GM23338 (cell line): ENCODE results near the gene KCNK4. TPM values are rescaled to one million over a fixed set of nuclear protein-coding genes. Genes with fewer than 3 reads are reported as not detected.

ENCODE experiments used
- ATAC-seq: fragments of 200-7000 bp; cut with Tn5 transposase; 3 replicates; pipeline ENCODE4 v1.9.1; 2020
- DNase-seq: peaks from one replicate; pipeline ENCODE4 v3.0.0-alpha.2; 2015; ENCODE audit warnings: low spot score
- H2AFZ ChIP-seq: fragments of 200-600 bp; sonication (generic); 2 replicates; pipeline ENCODE4 v1.8.0; 2016; ENCODE audit warnings: antibody characterized with exemption, mild to moderate bottlenecking, moderate library complexity
- H3F3A ChIP-seq: fragments of 200-600 bp; sonication (generic); replicated peaks from 2 replicates; pipeline ENCODE4 v1.8.0; 2017; ENCODE audit warnings: antibody characterized with exemption, mixed run types, low read depth
- H3K27ac ChIP-seq: fragments of 200-600 bp; sonication (generic); 2 replicates; pipeline ENCODE4 v1.6.1; 2016; ENCODE audit warnings: low read depth
- H3K27me3 ChIP-seq: fragments of 200-600 bp; sonication (generic); 2 replicates; pipeline ENCODE4 v1.8.0; 2016; ENCODE audit warnings: mild to moderate bottlenecking, mixed run types, moderate library complexity; ENCODE audit not compliant: insufficient read depth
- H3K36me3 ChIP-seq: fragments of 200-600 bp; sonication (generic); 2 replicates; pipeline ENCODE4 v1.8.0; 2016; ENCODE audit warnings: mild to moderate bottlenecking; ENCODE audit not compliant: insufficient read depth
- H3K4me1 ChIP-seq: fragments of 200-600 bp; sonication (generic); 2 replicates; pipeline ENCODE4 v1.8.0; 2016; ENCODE audit warnings: mild to moderate bottlenecking, moderate library complexity; ENCODE audit not compliant: insufficient read depth
- H3K4me2 ChIP-seq: fragments of 200-600 bp; sonication (generic); 2 replicates; pipeline ENCODE4 v1.7.1; 2017; ENCODE audit warnings: mixed run types
- H3K4me3 ChIP-seq: fragments of 200-600 bp; sonication (generic); 2 replicates; pipeline ENCODE4 v1.6.1; 2016; ENCODE audit warnings: mixed run types
- H3K79me2 ChIP-seq: fragments of 200-600 bp; sonication (generic); replicated peaks from 2 replicates; pipeline ENCODE4 v1.8.0; 2017; ENCODE audit warnings: mild to moderate bottlenecking; ENCODE audit not compliant: insufficient read depth
- H3K9me2 ChIP-seq: fragments of 200-600 bp; sonication (generic); 2 replicates; pipeline ENCODE4 v1.8.0; 2017; ENCODE audit not compliant: insufficient read depth
- H4K20me1 ChIP-seq: fragments of 200-600 bp; sonication (generic); replicated peaks from 2 replicates; pipeline ENCODE4 v1.8.0; 2017; ENCODE audit warnings: mild to moderate bottlenecking; ENCODE audit not compliant: insufficient read depth
- H3K27ac Mint-ChIP-seq: 2 replicates; pipeline ENCODE4 v1.8.0; 2020; ENCODE audit warnings: inconsistent platforms, mild to moderate bottlenecking, moderate library complexity, mixed read lengths
- H3K27me3 Mint-ChIP-seq: 3 replicates; pipeline ENCODE4 v1.8.0; 2022; ENCODE audit warnings: low read depth, mild to moderate bottlenecking, moderate library complexity, mixed read lengths, inconsistent platforms; ENCODE audit not compliant: insufficient read depth, poor library complexity
- H3K36me3 Mint-ChIP-seq: 3 replicates; pipeline ENCODE4 v1.8.0; 2021; ENCODE audit warnings: low read depth, mild to moderate bottlenecking, inconsistent platforms, moderate library complexity, mixed read lengths
- H3K4me1 Mint-ChIP-seq: 3 replicates; pipeline ENCODE4 v1.8.0; 2020; ENCODE audit warnings: mild to moderate bottlenecking, inconsistent platforms, mixed read lengths
- H3K4me3 Mint-ChIP-seq: 3 replicates; pipeline ENCODE4 v1.8.0; 2021; ENCODE audit warnings: moderate library complexity, mild to moderate bottlenecking, inconsistent platforms, mixed read lengths
- H3K9me3 Mint-ChIP-seq: 3 replicates; pipeline ENCODE4 v1.8.0; 2020; ENCODE audit warnings: moderate library complexity, mild to moderate bottlenecking, inconsistent platforms, mixed read lengths
- CREB1 ChIP-seq: fragments of 250-450 bp; sonication (Bioruptor Pico); IDR thresholded peaks from 2 replicates; pipeline ENCODE4 v1.5.0; 2020; ENCODE audit warnings: low read depth, mild to moderate bottlenecking, moderate library complexity
- EZH2 ChIP-seq: fragments of 200-600 bp; sonication (generic); IDR thresholded peaks from one replicate; pipeline ENCODE4 v1.8.0; 2017; ENCODE audit warnings: antibody characterized with exemption, mild to moderate bottlenecking, low read depth; ENCODE audit not compliant: unreplicated experiment
- EZH2phosphoT487 ChIP-seq: fragments of 200-600 bp; sonication (generic); IDR thresholded peaks from one replicate; pipeline ENCODE4 v1.8.1; 2018; ENCODE audit warnings: antibody characterized with exemption; ENCODE audit not compliant: unreplicated experiment
- JUNB ChIP-seq: IDR thresholded peaks from one replicate; pipeline ENCODE4 v1.6.1; 2016; ENCODE audit warnings: antibody characterized with exemption; ENCODE audit not compliant: unreplicated experiment
- NANOG ChIP-seq: IDR thresholded peaks from 2 replicates; pipeline ENCODE4 v1.6.1; 2016; ENCODE audit warnings: antibody characterized with exemption, borderline replicate concordance
- POLR2AphosphoS5 ChIP-seq: IDR thresholded peaks from 2 replicates; pipeline ENCODE4 v1.6.1; 2016; ENCODE audit warnings: antibody characterized with exemption, low read depth
- STAT1 ChIP-seq: IDR thresholded peaks from one replicate; pipeline ENCODE4 v1.6.1; 2016; ENCODE audit warnings: antibody characterized with exemption; ENCODE audit not compliant: unreplicated experiment
- ZNF114 ChIP-seq: fragments of 250-450 bp; sonication (Bioruptor Pico); IDR thresholded peaks from 2 replicates; pipeline ENCODE4 v1.5.0; 2020; ENCODE audit warnings: mild to moderate bottlenecking, moderate library complexity
- ZNF331 ChIP-seq: fragments of 250-450 bp; sonication (Bioruptor Pico); IDR thresholded peaks from 2 replicates; pipeline ENCODE4 v1.5.0; 2020; ENCODE audit warnings: low read depth, mild to moderate bottlenecking, moderate library complexity
- polyA plus RNA-seq: library from polyadenylated mRNA; unstranded; fragments of >200 nt; fragmentation: Nextera tagmentation; extraction: Ambion mirVana; gene quantifications from 2 replicates; pipeline ENCODE4 v1.2.1, GENCODE V29; 2016
- total RNA-seq: library from RNA; depleted of rRNA; stranded (reverse); fragments of >200 nt; shearing (Covaris generic); gene quantifications from 2 replicates; pipeline ENCODE4 v1.2.3, GENCODE V29; 2014
- TF ChIP-seq, protein P1 (sequence below): IDR thresholded peaks from 2 replicates; pipeline ENCODE4 v1.6.1; 2016; ENCODE audit warnings: antibody characterized with exemption
- TF ChIP-seq, protein P2 (sequence below): fragments of 250-450 bp; sonication (Bioruptor Pico); IDR thresholded peaks from 2 replicates; pipeline ENCODE4 v1.5.0; 2020; ENCODE audit warnings: mild to moderate bottlenecking, moderate library complexity
- TF ChIP-seq, protein P3 (sequence below), 2 experiments: fragments of 200-600 bp in 1 of 2; sonication (generic) in 1 of 2; conservative IDR thresholded peaks; 2 replicates each; pipeline versions ENCODE4 v1.5.1 to v1.6.1; 2016 to 2017; ENCODE audit warnings: antibody characterized with exemption in 2 of 2, low read depth in 2 of 2, mild to moderate bottlenecking in 2 of 2, moderate library complexity in 1 of 2
- TF ChIP-seq, protein P4 (sequence below): IDR thresholded peaks from one replicate; pipeline ENCODE4 v1.6.1; 2018; ENCODE audit warnings: antibody characterized with exemption; ENCODE audit not compliant: unreplicated experiment

The KCNK4 gene
- total and polyA plus RNA-seq, 2 experiments from 2014 or later = 1.0 TPM; not detected in 1

DNA sequence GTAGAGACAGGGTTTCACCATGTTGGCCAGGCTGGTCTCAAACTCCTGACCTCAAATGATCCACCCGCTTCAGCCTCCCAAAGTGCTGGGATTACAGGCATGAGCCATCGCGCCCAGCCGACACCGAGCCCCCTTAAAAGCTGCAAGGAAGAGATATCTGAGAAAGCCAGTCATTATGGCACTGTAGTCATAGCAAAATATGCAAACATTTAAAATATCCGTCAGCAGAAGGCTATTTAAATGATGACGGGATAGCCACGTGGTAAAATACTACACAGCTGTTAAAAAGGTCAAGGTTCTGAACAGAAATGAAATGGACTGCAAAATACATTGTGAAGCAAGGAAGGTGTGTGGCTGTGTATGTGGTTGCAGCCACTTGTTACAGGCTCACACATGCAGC lies 42.5 kb downstream of the KCNK4 start:
- Histone ChIP-seq H3K4me1 (peaks cover 3% of the 10 kb centered on the region; the same call in 1 of the 2 replicates), H3K9me2 (no peaks in the 10 kb centered on the region)

More for the DNA sequence above, 42.5 kb downstream of the KCNK4 start:
- no peak overlapping the region for H3K4me2 ChIP-seq
- 0 out of 2 replicates have a peak, but pooled peaks cover 4% of the 10 kb centered on the region for H3F3A ChIP-seq
- no peaks in the 10 kb centered on the region for H3K36me3 ChIP-seq
- H3K27ac ChIP-seq = no peak overlapping the region
- peaks cover 9% of the 10 kb centered on the region for H3K4me1 Mint-ChIP-seq
- peaks cover 13% of the 10 kb centered on the region for H3K27me3 Mint-ChIP-seq
- no peak overlapping the region for H3K4me3 Mint-ChIP-seq
- no peak overlapping the region for H2AFZ ChIP-seq
- no peaks in the 10 kb centered on the region for H3K9me3 Mint-ChIP-seq
- H3K27ac Mint-ChIP-seq = no peak overlapping the region
- ATAC-seq (no peak), DNase-seq (no peak)
- H3K79me2 ChIP-seq = no peaks in the 10 kb centered on the region
- H3K27me3 ChIP-seq = no peaks in the 10 kb centered on the region
- no peak overlapping the region for H3K4me3 ChIP-seq
- no peaks in the 10 kb centered on the region for H3K36me3 Mint-ChIP-seq
- no peak for TF ChIP-seq POLR2AphosphoS5
- TF ChIP-seq, protein P1, sequence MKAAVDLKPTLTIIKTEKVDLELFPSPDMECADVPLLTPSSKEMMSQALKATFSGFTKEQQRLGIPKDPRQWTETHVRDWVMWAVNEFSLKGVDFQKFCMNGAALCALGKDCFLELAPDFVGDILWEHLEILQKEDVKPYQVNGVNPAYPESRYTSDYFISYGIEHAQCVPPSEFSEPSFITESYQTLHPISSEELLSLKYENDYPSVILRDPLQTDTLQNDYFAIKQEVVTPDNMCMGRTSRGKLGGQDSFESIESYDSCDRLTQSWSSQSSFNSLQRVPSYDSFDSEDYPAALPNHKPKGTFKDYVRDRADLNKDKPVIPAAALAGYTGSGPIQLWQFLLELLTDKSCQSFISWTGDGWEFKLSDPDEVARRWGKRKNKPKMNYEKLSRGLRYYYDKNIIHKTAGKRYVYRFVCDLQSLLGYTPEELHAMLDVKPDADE = no peak
- no peak for TF ChIP-seq ZNF114 (CRISPR knock-in tag)
- TF ChIP-seq, protein P2, sequence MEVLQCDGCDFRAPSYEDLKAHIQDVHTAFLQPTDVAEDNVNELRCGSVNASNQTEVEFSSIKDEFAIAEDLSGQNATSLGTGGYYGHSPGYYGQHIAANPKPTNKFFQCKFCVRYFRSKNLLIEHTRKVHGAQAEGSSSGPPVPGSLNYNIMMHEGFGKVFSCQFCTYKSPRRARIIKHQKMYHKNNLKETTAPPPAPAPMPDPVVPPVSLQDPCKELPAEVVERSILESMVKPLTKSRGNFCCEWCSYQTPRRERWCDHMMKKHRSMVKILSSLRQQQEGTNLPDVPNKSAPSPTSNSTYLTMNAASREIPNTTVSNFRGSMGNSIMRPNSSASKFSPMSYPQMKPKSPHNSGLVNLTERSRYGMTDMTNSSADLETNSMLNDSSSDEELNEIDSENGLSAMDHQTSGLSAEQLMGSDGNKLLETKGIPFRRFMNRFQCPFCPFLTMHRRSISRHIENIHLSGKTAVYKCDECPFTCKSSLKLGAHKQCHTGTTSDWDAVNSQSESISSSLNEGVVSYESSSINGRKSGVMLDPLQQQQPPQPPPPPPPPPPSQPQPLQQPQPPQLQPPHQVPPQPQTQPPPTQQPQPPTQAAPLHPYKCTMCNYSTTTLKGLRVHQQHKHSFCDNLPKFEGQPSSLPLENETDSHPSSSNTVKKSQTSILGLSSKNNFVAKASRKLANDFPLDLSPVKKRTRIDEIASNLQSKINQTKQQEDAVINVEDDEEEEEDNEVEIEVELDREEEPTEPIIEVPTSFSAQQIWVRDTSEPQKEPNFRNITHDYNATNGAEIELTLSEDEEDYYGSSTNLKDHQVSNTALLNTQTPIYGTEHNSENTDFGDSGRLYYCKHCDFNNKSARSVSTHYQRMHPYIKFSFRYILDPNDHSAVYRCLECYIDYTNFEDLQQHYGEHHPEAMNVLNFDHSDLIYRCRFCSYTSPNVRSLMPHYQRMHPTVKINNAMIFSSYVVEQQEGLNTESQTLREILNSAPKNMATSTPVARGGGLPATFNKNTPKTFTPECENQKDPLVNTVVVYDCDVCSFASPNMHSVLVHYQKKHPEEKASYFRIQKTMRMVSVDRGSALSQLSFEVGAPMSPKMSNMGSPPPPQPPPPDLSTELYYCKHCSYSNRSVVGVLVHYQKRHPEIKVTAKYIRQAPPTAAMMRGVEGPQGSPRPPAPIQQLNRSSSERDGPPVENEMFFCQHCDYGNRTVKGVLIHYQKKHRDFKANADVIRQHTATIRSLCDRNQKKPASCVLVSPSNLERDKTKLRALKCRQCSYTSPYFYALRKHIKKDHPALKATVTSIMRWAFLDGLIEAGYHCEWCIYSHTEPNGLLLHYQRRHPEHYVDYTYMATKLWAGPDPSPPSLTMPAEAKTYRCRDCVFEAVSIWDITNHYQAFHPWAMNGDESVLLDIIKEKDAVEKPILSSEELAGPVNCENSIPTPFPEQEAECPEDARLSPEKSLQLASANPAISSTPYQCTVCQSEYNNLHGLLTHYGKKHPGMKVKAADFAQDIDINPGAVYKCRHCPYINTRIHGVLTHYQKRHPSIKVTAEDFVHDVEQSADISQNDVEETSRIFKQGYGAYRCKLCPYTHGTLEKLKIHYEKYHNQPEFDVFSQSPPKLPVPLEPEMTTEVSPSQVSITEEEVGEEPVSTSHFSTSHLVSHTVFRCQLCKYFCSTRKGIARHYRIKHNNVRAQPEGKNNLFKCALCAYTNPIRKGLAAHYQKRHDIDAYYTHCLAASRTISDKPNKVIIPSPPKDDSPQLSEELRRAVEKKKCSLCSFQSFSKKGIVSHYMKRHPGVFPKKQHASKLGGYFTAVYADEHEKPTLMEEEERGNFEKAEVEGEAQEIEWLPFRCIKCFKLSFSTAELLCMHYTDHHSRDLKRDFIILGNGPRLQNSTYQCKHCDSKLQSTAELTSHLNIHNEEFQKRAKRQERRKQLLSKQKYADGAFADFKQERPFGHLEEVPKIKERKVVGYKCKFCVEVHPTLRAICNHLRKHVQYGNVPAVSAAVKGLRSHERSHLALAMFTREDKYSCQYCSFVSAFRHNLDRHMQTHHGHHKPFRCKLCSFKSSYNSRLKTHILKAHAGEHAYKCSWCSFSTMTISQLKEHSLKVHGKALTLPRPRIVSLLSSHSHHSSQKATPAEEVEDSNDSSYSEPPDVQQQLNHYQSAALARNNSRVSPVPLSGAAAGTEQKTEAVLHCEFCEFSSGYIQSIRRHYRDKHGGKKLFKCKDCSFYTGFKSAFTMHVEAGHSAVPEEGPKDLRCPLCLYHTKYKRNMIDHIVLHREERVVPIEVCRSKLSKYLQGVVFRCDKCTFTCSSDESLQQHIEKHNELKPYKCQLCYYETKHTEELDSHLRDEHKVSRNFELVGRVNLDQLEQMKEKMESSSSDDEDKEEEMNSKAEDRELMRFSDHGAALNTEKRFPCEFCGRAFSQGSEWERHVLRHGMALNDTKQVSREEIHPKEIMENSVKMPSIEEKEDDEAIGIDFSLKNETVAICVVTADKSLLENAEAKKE (CRISPR knock-in tag) = no peak
- TF ChIP-seq, protein P3, sequence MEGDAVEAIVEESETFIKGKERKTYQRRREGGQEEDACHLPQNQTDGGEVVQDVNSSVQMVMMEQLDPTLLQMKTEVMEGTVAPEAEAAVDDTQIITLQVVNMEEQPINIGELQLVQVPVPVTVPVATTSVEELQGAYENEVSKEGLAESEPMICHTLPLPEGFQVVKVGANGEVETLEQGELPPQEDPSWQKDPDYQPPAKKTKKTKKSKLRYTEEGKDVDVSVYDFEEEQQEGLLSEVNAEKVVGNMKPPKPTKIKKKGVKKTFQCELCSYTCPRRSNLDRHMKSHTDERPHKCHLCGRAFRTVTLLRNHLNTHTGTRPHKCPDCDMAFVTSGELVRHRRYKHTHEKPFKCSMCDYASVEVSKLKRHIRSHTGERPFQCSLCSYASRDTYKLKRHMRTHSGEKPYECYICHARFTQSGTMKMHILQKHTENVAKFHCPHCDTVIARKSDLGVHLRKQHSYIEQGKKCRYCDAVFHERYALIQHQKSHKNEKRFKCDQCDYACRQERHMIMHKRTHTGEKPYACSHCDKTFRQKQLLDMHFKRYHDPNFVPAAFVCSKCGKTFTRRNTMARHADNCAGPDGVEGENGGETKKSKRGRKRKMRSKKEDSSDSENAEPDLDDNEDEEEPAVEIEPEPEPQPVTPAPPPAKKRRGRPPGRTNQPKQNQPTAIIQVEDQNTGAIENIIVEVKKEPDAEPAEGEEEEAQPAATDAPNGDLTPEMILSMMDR (conservative IDR thresholded peaks at IDR 0.05; ENCODE audit: low read depth in 2 of 2) = no peak
- TF ChIP-seq JUNB = no peak
- TF ChIP-seq STAT1 = no peak
- no peak for TF ChIP-seq NANOG
- TF ChIP-seq ZNF331 = no peak
- TF ChIP-seq, protein P4, sequence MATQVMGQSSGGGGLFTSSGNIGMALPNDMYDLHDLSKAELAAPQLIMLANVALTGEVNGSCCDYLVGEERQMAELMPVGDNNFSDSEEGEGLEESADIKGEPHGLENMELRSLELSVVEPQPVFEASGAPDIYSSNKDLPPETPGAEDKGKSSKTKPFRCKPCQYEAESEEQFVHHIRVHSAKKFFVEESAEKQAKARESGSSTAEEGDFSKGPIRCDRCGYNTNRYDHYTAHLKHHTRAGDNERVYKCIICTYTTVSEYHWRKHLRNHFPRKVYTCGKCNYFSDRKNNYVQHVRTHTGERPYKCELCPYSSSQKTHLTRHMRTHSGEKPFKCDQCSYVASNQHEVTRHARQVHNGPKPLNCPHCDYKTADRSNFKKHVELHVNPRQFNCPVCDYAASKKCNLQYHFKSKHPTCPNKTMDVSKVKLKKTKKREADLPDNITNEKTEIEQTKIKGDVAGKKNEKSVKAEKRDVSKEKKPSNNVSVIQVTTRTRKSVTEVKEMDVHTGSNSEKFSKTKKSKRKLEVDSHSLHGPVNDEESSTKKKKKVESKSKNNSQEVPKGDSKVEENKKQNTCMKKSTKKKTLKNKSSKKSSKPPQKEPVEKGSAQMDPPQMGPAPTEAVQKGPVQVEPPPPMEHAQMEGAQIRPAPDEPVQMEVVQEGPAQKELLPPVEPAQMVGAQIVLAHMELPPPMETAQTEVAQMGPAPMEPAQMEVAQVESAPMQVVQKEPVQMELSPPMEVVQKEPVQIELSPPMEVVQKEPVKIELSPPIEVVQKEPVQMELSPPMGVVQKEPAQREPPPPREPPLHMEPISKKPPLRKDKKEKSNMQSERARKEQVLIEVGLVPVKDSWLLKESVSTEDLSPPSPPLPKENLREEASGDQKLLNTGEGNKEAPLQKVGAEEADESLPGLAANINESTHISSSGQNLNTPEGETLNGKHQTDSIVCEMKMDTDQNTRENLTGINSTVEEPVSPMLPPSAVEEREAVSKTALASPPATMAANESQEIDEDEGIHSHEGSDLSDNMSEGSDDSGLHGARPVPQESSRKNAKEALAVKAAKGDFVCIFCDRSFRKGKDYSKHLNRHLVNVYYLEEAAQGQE = no peak
- no peak for TF ChIP-seq EZH2
- TF ChIP-seq EZH2phosphoT487 = no peak
- no peak for TF ChIP-seq CREB1
- H4K20me1 ChIP-seq = no peaks in the 10 kb centered on the region
